Mesothelial cell of epicardium (in vitro differentiated cells): ENCODE data around the gene EML4. TPM values are rescaled to one million over a fixed set of nuclear protein-coding genes. Genes with fewer than 3 reads are reported as not detected.

Source experiments
- DNase-seq, 2 experiments: peaks; one replicate each; pipeline ENCODE4 v3.0.0; 2021; ENCODE audit warnings: low spot score in 2 of 2; ENCODE audit not compliant: unreplicated experiment in 2 of 2
- H3K27ac Mint-ChIP-seq: 2 replicates; pipeline ENCODE4 v1.8.0; 2021; ENCODE audit warnings: mixed read lengths
- H3K27me3 Mint-ChIP-seq: 2 replicates; pipeline ENCODE4 v1.8.0; 2021; ENCODE audit warnings: low read depth, mixed read lengths
- H3K36me3 Mint-ChIP-seq: 2 replicates; pipeline ENCODE4 v1.8.0; 2021; ENCODE audit warnings: mixed read lengths
- H3K4me1 Mint-ChIP-seq: 2 replicates; pipeline ENCODE4 v1.8.0; 2021; ENCODE audit warnings: mixed read lengths
- H3K4me3 Mint-ChIP-seq: 2 replicates; pipeline ENCODE4 v1.8.0; 2021; ENCODE audit warnings: mild to moderate bottlenecking, moderate library complexity, mixed read lengths
- H3K9me3 Mint-ChIP-seq: 2 replicates; pipeline ENCODE4 v1.8.0; 2021; ENCODE audit warnings: mixed read lengths
- total RNA-seq: library from RNA; stranded (reverse); gene quantifications from 3 replicates; pipeline ENCODE4 v1.2.1, GENCODE V29; 2021
- TF ChIP-seq, protein P1 (sequence below): fragments of 200-600 bp; sonication (generic); IDR thresholded peaks from one replicate; pipeline ENCODE4 v1.5.0; 2021; ENCODE audit warnings: antibody characterized with exemption; ENCODE audit not compliant: unreplicated experiment

The EML4 gene
- total RNA-seq, 1 donor from 2014 or later: 95.6 TPM

DNA sequence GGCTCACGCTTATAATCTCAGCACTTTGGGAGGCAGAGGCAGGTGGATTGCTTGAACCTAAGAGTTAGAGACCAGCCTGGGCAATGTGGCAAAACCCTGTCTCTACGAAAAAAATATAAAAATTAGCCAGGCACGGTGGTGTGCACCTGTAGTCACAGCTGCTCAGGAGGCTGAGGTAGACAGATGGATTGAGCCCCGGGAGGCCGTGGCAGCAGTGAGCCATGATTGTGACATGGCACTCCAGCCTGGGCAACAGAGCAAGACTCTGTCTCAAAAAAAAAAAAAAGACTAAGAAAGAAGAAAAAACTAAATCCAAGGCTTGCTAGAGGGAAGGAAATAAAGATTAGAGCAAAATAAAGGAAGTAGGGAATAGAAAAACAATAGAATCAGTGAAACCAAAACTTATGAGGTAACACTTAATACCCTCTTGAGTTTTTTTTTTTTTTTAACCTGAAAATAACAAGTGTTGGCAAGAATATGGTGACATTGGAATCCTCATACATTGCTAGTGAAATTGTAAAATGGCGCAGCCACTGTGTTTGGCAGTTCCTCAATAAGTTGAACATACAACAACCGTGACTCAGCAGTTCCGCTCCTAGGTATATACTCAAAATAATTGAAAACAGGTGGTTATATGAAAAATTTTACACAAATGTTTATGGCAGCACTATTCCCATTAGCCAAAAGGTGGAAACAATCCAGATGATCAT lies 85.2 kb downstream of the EML4 start:
- Mint-ChIP-seq H3K27me3 (no peaks in the 10 kb centered on the region), H3K9me3 (no peaks in the 10 kb centered on the region), H3K27ac (no peak overlapping the region), H3K36me3 (peaks cover 19% of the 10 kb centered on the region), H3K4me1 (peaks cover 8% of the 10 kb centered on the region), H3K4me3 (no peak overlapping the region)
- no peak for DNase-seq
- TF ChIP-seq, protein P1, sequence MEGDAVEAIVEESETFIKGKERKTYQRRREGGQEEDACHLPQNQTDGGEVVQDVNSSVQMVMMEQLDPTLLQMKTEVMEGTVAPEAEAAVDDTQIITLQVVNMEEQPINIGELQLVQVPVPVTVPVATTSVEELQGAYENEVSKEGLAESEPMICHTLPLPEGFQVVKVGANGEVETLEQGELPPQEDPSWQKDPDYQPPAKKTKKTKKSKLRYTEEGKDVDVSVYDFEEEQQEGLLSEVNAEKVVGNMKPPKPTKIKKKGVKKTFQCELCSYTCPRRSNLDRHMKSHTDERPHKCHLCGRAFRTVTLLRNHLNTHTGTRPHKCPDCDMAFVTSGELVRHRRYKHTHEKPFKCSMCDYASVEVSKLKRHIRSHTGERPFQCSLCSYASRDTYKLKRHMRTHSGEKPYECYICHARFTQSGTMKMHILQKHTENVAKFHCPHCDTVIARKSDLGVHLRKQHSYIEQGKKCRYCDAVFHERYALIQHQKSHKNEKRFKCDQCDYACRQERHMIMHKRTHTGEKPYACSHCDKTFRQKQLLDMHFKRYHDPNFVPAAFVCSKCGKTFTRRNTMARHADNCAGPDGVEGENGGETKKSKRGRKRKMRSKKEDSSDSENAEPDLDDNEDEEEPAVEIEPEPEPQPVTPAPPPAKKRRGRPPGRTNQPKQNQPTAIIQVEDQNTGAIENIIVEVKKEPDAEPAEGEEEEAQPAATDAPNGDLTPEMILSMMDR: no peak

DNA sequence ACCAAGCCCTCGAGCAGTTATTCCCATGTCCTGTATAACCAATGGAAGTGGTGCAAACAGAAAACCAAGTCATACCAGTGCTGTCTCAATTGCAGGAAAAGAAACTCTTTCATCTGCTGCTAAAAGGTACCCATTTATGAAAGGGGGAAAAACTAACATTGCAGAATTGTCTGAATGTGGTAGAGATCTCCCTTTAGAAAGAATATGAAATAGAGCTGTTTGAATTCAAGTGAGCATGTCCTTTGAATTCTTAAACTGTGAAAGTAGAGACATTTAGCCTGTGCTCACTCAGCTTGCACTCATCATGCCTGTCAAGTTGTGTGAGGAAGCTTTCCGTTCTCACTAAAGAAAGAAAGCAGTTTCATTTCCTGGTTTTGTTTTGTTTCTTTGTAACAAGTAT lies 87.4 kb downstream of the EML4 start:
- Mint-ChIP-seq H3K36me3 (peaks cover 15% of the 10 kb centered on the region), H3K4me3 (no peak overlapping the region)
- no peak for DNase-seq

DNA sequence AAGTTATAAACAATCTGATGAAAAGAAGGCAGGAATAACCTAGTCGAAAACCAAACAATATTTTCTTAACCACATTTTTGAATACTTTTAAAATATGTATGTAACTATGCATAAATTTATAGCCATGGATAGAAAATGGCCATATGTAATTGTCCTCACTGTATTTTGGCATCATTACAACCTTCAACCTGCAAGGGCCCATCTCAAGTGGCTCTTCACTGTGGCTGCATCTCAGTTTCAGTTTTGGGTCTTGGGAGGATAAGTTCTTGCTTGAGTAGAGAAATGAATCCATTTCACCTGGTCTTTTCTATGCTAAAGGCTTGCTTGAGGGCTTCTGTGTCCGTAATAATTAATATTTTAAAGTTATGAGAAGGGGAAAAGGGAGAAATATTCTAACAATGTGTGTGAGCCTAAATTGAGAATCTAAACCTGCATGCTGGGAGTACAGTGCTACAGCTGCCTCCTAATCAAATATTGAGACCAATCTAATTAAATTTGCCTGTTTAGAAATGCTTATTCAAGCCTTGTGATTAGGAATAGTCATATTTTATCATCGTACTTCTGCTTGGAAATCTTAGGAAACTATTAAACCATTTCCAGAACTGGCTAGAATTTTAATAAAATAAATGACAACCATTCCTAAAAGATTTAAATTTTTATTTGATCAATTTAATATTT lies 92.5 kb downstream of the EML4 start:
- Mint-ChIP-seq H3K27me3 (no peaks in the 10 kb centered on the region), H3K9me3 (no peaks in the 10 kb centered on the region), H3K4me1 (no peaks in the 10 kb centered on the region), H3K4me3 (no peak overlapping the region), H3K36me3 (peaks cover 20% of the 10 kb centered on the region), H3K27ac (no peak overlapping the region)
- DNase-seq: no peak
- TF ChIP-seq, protein P1: no peak

More for the DNA sequence above, 87.4 kb downstream of the EML4 start:
- H3K4me1 Mint-ChIP-seq: no peaks in the 10 kb centered on the region
- TF ChIP-seq, protein P1: no peak
- no peak overlapping the region for H3K27ac Mint-ChIP-seq
- H3K9me3 Mint-ChIP-seq: no peaks in the 10 kb centered on the region
- H3K27me3 Mint-ChIP-seq: no peaks in the 10 kb centered on the region

- TF ChIP-seq, protein P1: no peak
- no peaks in the 10 kb centered on the region for H3K9me3 Mint-ChIP-seq
- H3K4me3 Mint-ChIP-seq: no peak overlapping the region
- H3K27ac Mint-ChIP-seq: no peak overlapping the region
- H3K36me3 Mint-ChIP-seq: peaks cover 9% of the 10 kb centered on the region
- H3K27me3 Mint-ChIP-seq: no peaks in the 10 kb centered on the region
- no peak for DNase-seq
- peaks cover 5% of the 10 kb centered on the region for H3K4me1 Mint-ChIP-seq
Observed at GRCh38 chr2:42266236-42266635, 97.1 kb downstream of the EML4 start.

DNA sequence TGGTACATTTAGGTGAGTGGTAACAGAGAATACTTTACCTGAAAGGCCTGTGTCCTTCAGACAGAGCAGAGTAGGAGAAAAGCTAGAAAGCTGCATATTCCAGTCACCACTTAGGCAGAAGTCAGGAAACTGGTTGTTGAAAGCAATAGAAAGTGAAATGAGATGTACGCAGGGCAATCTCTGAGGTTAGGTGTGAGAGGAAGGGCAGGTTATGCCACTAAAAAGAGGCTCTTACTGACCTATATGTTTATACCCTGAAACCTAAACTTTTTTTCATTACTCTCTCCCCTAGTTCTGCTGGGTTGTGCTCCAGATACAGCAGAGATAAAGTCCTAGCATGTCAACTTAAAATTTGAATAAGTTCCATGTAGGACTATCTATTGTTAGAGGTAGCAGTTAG lies 98.4 kb downstream of the EML4 start:
- Mint-ChIP-seq H3K27me3 (no peaks in the 10 kb centered on the region), H3K27ac (no peak overlapping the region), H3K36me3 (peaks cover 9% of the 10 kb centered on the region), H3K4me3 (no peak overlapping the region), H3K9me3 (no peaks in the 10 kb centered on the region), H3K4me1 (peaks cover 5% of the 10 kb centered on the region)
- no peak for DNase-seq
- TF ChIP-seq, protein P1: no peak
